WTC11 (cell line): ENCODE data around the gene ATP11A. TPM values are rescaled to one million over a fixed set of nuclear protein-coding genes. Genes with fewer than 3 reads are reported as not detected.

Source experiments
- ATAC-seq: fragments of 200-7000 bp; cut with Tn5 transposase; 2 replicates; pipeline ENCODE4 v1.10.0; 2021; ENCODE audit warnings: mild to moderate bottlenecking, moderate library complexity
- CTCF ChIA-PET: fragments of 300-600 bp; sonication (Branson Sonifier 250); formaldehyde crosslinking; loops from one replicate; lab custom pipeline; 2021; ENCODE audit warnings: antibody characterized with exemption; lab: Charles Lee
- POLR2A ChIA-PET: fragments of 350-600 bp; sonication (Branson Sonifier 250); formaldehyde crosslinking; loops from one replicate; lab custom pipeline; 2021; ENCODE audit warnings: antibody characterized with exemption; lab: Charles Lee
- DNase-seq: peaks from one replicate; pipeline ENCODE4 v3.0.0; 2021; ENCODE audit warnings: low spot score
- H3K27ac Mint-ChIP-seq: 2 replicates; pipeline ENCODE4 v1.8.0; 2021; ENCODE audit warnings: mixed read lengths
- H3K27me3 Mint-ChIP-seq: 2 replicates; pipeline ENCODE4 v1.8.0; 2021; ENCODE audit warnings: low read depth, mild to moderate bottlenecking, moderate library complexity, mixed read lengths
- H3K36me3 Mint-ChIP-seq: 2 replicates; pipeline ENCODE4 v1.8.0; 2021; ENCODE audit warnings: mixed read lengths
- H3K4me1 Mint-ChIP-seq: 2 replicates; pipeline ENCODE4 v1.8.0; 2022; ENCODE audit warnings: mixed read lengths
- H3K4me3 Mint-ChIP-seq: 2 replicates; pipeline ENCODE4 v1.8.0; 2021; ENCODE audit warnings: mild to moderate bottlenecking, moderate library complexity, mixed read lengths
- H3K9me3 Mint-ChIP-seq: 2 replicates; pipeline ENCODE4 v1.8.0; 2021; ENCODE audit warnings: mixed read lengths
- E2F5 ChIP-seq: sonication (generic); formaldehyde crosslinking; IDR thresholded peaks from 2 replicates; pipeline ENCODE4 v1.8.1; 2022; ENCODE audit warnings: mild to moderate bottlenecking, moderate library complexity, missing genetic modification reagents
- ESRRA ChIP-seq: sonication (generic); formaldehyde crosslinking; IDR thresholded peaks from 2 replicates; pipeline ENCODE4 v1.8.1; 2022; ENCODE audit warnings: mild to moderate bottlenecking, missing genetic modification reagents, borderline replicate concordance
- ETV6 ChIP-seq: sonication (generic); formaldehyde crosslinking; IDR thresholded peaks from 2 replicates; pipeline ENCODE4 v1.8.1; 2022; ENCODE audit warnings: mild to moderate bottlenecking, missing genetic modification reagents
- FOXP4 ChIP-seq: sonication (generic); formaldehyde crosslinking; IDR thresholded peaks from 2 replicates; pipeline ENCODE4 v1.8.0; 2022; ENCODE audit warnings: mild to moderate bottlenecking, missing genetic modification reagents
- MXD4 ChIP-seq: fragments of 250-450 bp; sonication (Bioruptor Pico); IDR thresholded peaks from 2 replicates; pipeline ENCODE4 v1.8.0; 2021; ENCODE audit warnings: mild to moderate bottlenecking, moderate library complexity, borderline replicate concordance
- NFE2L1 ChIP-seq: sonication (generic); formaldehyde crosslinking; IDR thresholded peaks from 2 replicates; pipeline ENCODE4 v1.8.1; 2023; ENCODE audit warnings: missing genetic modification reagents
- RORB ChIP-seq: fragments of 250-450 bp; sonication (Bioruptor Pico); IDR thresholded peaks from 2 replicates; pipeline ENCODE4 v1.9.0; 2021; ENCODE audit warnings: mild to moderate bottlenecking
- TCF7 ChIP-seq: sonication (generic); formaldehyde crosslinking; IDR thresholded peaks from 2 replicates; pipeline ENCODE4 v1.8.0; 2022; ENCODE audit warnings: mild to moderate bottlenecking, low read depth, missing genetic modification reagents, moderate library complexity
- TP53 ChIP-seq: sonication (generic); formaldehyde crosslinking; IDR thresholded peaks from 2 replicates; pipeline ENCODE4 v1.8.1; 2023; ENCODE audit warnings: mild to moderate bottlenecking, missing genetic modification reagents
- ZNF121 ChIP-seq: sonication (generic); formaldehyde crosslinking; IDR thresholded peaks from 2 replicates; pipeline ENCODE4 v1.8.0; 2023; ENCODE audit warnings: missing genetic modification reagents
- ZNF263 ChIP-seq: sonication (generic); formaldehyde crosslinking; IDR thresholded peaks from 2 replicates; pipeline ENCODE4 v1.8.1; 2022; ENCODE audit warnings: low read depth, mild to moderate bottlenecking, moderate library complexity, missing genetic modification reagents
- ZNF425 ChIP-seq: fragments of 250-450 bp; sonication (Bioruptor Pico); conservative IDR thresholded peaks from 2 replicates; pipeline ENCODE4 v1.9.0; 2021; ENCODE audit warnings: mild to moderate bottlenecking
- total RNA-seq: library from RNA; stranded (reverse); gene quantifications from 3 replicates; pipeline ENCODE4 v1.2.3, GENCODE V29; 2021
- TF ChIP-seq, protein P1 (sequence below): sonication (generic); formaldehyde crosslinking; IDR thresholded peaks from 2 replicates; pipeline ENCODE4 v1.8.0; 2022; ENCODE audit warnings: missing genetic modification reagents
- TF ChIP-seq, protein P2 (sequence below): sonication (generic); formaldehyde crosslinking; IDR thresholded peaks from 2 replicates; pipeline ENCODE4 v1.8.0; 2022; ENCODE audit warnings: mild to moderate bottlenecking, missing genetic modification reagents
- TF ChIP-seq, protein P3 (sequence below): sonication (generic); formaldehyde crosslinking; conservative IDR thresholded peaks from 2 replicates; pipeline ENCODE4 v1.8.1; 2023; ENCODE audit warnings: mild to moderate bottlenecking, low read depth, missing genetic modification reagents, moderate library complexity

The ATP11A gene
- total RNA-seq, 1 experiment from 2014 or later, result 100 TPM

DNA sequence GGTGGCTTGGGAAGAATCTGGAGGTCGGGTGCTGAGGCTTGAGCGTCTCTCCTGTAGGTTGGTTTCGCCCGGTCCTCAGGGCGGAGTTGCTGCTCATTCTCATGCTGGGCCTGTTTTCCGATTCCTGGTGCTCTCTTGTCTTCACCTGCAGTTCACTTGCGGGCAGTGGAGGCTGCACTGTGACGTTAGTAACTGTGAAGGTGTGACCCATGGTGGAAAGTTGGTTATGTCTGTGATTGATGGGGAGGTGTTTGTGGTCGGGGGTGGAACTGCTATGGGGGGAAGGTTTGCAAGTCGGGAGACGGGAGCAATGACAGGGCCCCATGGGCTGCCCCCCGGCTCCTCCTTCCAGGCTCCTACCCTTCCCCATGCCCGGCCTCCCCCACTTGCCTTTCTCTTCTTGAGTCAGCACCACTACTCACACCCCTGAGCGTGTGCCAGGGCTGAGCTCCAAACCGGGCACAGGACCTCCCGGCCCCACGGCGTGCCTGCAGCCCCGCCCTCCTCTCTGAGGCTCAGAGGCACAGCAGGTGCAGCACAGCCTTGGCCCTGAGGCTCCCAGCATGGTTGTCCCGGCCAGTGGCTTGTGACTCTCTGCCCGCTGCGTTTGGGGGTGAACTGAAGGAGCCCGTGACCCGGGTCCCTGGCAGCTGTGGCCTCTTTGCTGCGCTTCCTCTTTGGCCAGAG lies 79.1 kb downstream of the ATP11A start (continued):
- no peak for TF ChIP-seq TCF7 (CRISPR knock-in tag)

- Mint-ChIP-seq H3K4me1 (peaks cover 68% of the 10 kb centered on the region), H3K27ac (peak overlapping the region; percentile 73), H3K27me3 (no peaks in the 10 kb centered on the region), H3K4me3 (no peak overlapping the region), H3K36me3 (no peaks in the 10 kb centered on the region), H3K9me3 (no peaks in the 10 kb centered on the region)
- TF ChIP-seq, protein P1, sequence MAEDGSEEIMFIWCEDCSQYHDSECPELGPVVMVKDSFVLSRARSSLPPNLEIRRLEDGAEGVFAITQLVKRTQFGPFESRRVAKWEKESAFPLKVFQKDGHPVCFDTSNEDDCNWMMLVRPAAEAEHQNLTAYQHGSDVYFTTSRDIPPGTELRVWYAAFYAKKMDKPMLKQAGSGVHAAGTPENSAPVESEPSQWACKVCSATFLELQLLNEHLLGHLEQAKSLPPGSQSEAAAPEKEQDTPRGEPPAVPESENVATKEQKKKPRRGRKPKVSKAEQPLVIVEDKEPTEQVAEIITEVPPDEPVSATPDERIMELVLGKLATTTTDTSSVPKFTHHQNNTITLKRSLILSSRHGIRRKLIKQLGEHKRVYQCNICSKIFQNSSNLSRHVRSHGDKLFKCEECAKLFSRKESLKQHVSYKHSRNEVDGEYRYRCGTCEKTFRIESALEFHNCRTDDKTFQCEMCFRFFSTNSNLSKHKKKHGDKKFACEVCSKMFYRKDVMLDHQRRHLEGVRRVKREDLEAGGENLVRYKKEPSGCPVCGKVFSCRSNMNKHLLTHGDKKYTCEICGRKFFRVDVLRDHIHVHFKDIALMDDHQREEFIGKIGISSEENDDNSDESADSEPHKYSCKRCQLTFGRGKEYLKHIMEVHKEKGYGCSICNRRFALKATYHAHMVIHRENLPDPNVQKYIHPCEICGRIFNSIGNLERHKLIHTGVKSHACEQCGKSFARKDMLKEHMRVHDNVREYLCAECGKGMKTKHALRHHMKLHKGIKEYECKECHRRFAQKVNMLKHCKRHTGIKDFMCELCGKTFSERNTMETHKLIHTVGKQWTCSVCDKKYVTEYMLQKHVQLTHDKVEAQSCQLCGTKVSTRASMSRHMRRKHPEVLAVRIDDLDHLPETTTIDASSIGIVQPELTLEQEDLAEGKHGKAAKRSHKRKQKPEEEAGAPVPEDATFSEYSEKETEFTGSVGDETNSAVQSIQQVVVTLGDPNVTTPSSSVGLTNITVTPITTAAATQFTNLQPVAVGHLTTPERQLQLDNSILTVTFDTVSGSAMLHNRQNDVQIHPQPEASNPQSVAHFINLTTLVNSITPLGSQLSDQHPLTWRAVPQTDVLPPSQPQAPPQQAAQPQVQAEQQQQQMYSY (CRISPR knock-in tag), result 0 out of 2 replicates have a peak, but pooled peaks have one; percentile 2
- TF ChIP-seq FOXP4 (CRISPR knock-in tag), result no peak
- POLR2A ChIA-PET, result no interaction called here
- CTCF ChIA-PET, result interaction anchor here (0.5 to 1.0 kb wide), 2 partner anchors 136 to 1565 kb away, joined by 3 read pairs; no protein-coding TSS in a partner anchor
- ATAC-seq, result no peak
- no peak for DNase-seq
These were observed 79.8 kb downstream of the ATP11A start for GRCh38 chr13:112769615-112770014.

DNA sequence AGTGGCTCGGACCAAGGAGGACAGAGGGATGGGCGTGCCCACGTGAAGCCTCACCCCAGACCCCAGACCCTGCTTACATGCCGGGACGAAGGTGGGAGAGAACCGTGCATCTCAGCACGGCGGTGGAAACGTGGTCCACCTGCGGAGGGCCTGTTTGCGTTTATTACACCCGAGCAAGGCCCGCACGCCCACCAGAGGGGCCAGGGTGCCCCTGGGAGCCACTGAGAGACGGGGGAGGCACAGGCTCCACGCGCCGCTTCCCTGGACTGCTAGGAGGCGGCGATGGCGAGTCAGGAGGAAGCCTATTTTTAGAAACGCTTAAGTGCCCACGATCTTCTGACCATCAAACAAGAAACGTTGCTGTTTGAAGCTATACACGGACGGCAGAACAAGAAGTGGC lies 80.7 kb downstream of the ATP11A start:
- CTCF ChIA-PET, result no interaction called here
- no peaks in the 10 kb centered on the region for H3K9me3 Mint-ChIP-seq
- no peak for TF ChIP-seq TP53 (CRISPR knock-in tag)
- TF ChIP-seq E2F5 (CRISPR knock-in tag), result no peak
- H3K4me3 Mint-ChIP-seq, result no peak overlapping the region
- no peaks in the 10 kb centered on the region for H3K27me3 Mint-ChIP-seq
- peak overlapping the region; percentile 73; the same call in 1 of the 2 replicates for H3K27ac Mint-ChIP-seq
- peaks cover 71% of the 10 kb centered on the region for H3K4me1 Mint-ChIP-seq
- DNase-seq (no peak), ATAC-seq (no peak)
- POLR2A ChIA-PET, result no interaction called here
- no peaks in the 10 kb centered on the region for H3K36me3 Mint-ChIP-seq

- Mint-ChIP-seq H3K4me1 (peaks cover 67% of the 10 kb centered on the region), H3K9me3 (no peaks in the 10 kb centered on the region), H3K27me3 (no peaks in the 10 kb centered on the region), H3K27ac (peak overlapping the region; percentile 90), H3K36me3 (0 out of 2 replicates have a peak, but pooled peaks cover 2% of the 10 kb centered on the region), H3K4me3 (no peak overlapping the region)
- POLR2A ChIA-PET, result no interaction called here
- no peak for DNase-seq
- no peak for ATAC-seq
- CTCF ChIA-PET, result no interaction called here
- TF ChIP-seq ESRRA (CRISPR knock-in tag) (no peak), ETV6 (CRISPR knock-in tag) (no peak), ZNF425 (no peak), MXD4 (CRISPR knock-in tag) (no peak), ZNF121 (CRISPR knock-in tag) (no peak), NFE2L1 (CRISPR knock-in tag) (no peak), ZNF263 (CRISPR knock-in tag) (no peak), RORB (no peak)
- TF ChIP-seq, protein P2, sequence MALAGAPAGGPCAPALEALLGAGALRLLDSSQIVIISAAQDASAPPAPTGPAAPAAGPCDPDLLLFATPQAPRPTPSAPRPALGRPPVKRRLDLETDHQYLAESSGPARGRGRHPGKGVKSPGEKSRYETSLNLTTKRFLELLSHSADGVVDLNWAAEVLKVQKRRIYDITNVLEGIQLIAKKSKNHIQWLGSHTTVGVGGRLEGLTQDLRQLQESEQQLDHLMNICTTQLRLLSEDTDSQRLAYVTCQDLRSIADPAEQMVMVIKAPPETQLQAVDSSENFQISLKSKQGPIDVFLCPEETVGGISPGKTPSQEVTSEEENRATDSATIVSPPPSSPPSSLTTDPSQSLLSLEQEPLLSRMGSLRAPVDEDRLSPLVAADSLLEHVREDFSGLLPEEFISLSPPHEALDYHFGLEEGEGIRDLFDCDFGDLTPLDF (CRISPR knock-in tag), result no peak
- TF ChIP-seq, protein P3, sequence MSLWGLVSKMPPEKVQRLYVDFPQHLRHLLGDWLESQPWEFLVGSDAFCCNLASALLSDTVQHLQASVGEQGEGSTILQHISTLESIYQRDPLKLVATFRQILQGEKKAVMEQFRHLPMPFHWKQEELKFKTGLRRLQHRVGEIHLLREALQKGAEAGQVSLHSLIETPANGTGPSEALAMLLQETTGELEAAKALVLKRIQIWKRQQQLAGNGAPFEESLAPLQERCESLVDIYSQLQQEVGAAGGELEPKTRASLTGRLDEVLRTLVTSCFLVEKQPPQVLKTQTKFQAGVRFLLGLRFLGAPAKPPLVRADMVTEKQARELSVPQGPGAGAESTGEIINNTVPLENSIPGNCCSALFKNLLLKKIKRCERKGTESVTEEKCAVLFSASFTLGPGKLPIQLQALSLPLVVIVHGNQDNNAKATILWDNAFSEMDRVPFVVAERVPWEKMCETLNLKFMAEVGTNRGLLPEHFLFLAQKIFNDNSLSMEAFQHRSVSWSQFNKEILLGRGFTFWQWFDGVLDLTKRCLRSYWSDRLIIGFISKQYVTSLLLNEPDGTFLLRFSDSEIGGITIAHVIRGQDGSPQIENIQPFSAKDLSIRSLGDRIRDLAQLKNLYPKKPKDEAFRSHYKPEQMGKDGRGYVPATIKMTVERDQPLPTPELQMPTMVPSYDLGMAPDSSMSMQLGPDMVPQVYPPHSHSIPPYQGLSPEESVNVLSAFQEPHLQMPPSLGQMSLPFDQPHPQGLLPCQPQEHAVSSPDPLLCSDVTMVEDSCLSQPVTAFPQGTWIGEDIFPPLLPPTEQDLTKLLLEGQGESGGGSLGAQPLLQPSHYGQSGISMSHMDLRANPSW (CRISPR knock-in tag), result no peak
These were observed 81.5 kb downstream of the ATP11A start for GRCh38 chr13:112771139-112771876.
